CD4-positive, alpha-beta T cell treated with Interleukin-21 for 1 hour (primary cell): ENCODE data around the gene ZDHHC11.
"Not testable (repeated sequence)": the region's sequence is repeated elsewhere in the genome, so short reads cannot be mapped to it uniquely, and the experiment has no call there.

Experiments used
- DNase-seq: peaks from one replicate; pipeline ENCODE4 v3.0.0-alpha.2; 2020

ZDHHC11 gene

GRCh38 chr5:758698-759053, 92.1 kb downstream of the ZDHHC11 start:
- no peak for DNase-seq

GRCh38 chr5:757931-758697, 92.7 kb downstream of the ZDHHC11 start:
- DNase-seq, result peak; percentile 47

GRCh38 chr5:757346-757930, 93.3 kb downstream of the ZDHHC11 start:
- DNase-seq, result no peak

- DNase-seq, result peak; percentile 39
Observed at GRCh38 chr5:756865-757345, 93.9 kb downstream of the ZDHHC11 start.

- DNase-seq, result no peak
Observed at GRCh38 chr5:756171-756570, 94.6 kb downstream of the ZDHHC11 start.

GRCh38 chr5:754143-754632, 96.6 kb downstream of the ZDHHC11 start:
- DNase-seq, result not testable (repeated sequence)

GRCh38 chr5:753567-754142, 97.1 kb downstream of the ZDHHC11 start:
- not testable (repeated sequence) for DNase-seq

- DNase-seq, result not testable (repeated sequence)
Observed at GRCh38 chr5:752532-753115, 98.2 kb downstream of the ZDHHC11 start.

GRCh38 chr5:751992-752391, 98.8 kb downstream of the ZDHHC11 start:
- DNase-seq, result not testable (repeated sequence)

GRCh38 chr5:751496-751895, 99.3 kb downstream of the ZDHHC11 start:
- no peak for DNase-seq

GRCh38 chr5:750226-750625, 100.6 kb downstream of the ZDHHC11 start:
- not testable (repeated sequence) for DNase-seq

- DNase-seq, result no peak
Observed at GRCh38 chr5:749101-749670, 101.6 kb downstream of the ZDHHC11 start.

- DNase-seq, result not testable (repeated sequence)
Observed at GRCh38 chr5:748011-748980, 102.5 kb downstream of the ZDHHC11 start.

GRCh38 chr5:747303-747844, 103.4 kb downstream of the ZDHHC11 start:
- DNase-seq, result not testable (repeated sequence)

GRCh38 chr5:746258-746761, 104.5 kb downstream of the ZDHHC11 start:
- DNase-seq, result no peak
